H1 (cell line): ENCODE data around the gene TSPAN9. TPM values are rescaled to one million over a fixed set of nuclear protein-coding genes. Genes with fewer than 3 reads are reported as not detected.

ENCODE experiments used
- CTCF ChIA-PET: fragments of 300-600 bp; sonication (Branson Sonifier 250); formaldehyde crosslinking; loops from one replicate; lab custom pipeline; 2021; ENCODE audit not compliant: partially characterized antibody; lab: Charles Lee
- POLR2A ChIA-PET: fragments of 300-600 bp; sonication (Branson Sonifier 250); formaldehyde crosslinking; loops from one replicate; lab custom pipeline; 2021; ENCODE audit warnings: inconsistent platforms; ENCODE audit not compliant: partially characterized antibody; lab: Charles Lee
- DNase-seq, 2 experiments: peaks; one replicate each; pipeline versions ENCODE4 v3.0.0 to v3.0.0-alpha.2; 2010 to 2022; ENCODE audit warnings: low spot score in 2 of 2, low read depth in 1 of 2, mixed read lengths in 1 of 2
- FAIRE-seq: peaks from 2 replicates; lab custom pipeline; 2011; peaks lifted over from hg19 to GRCh38; lab: Jason Lieb, UNC
- H2AFZ ChIP-seq: 2 replicates; pipeline ENCODE4 v1.8.1; 2012; ENCODE audit warnings: low read length, inconsistent platforms
- H2AK5ac ChIP-seq: 2 replicates; pipeline ENCODE4 v1.6.1; 2013; ENCODE audit warnings: low read depth, low read length
- H2BK120ac ChIP-seq: replicated peaks from 2 replicates; pipeline ENCODE3; 2013; ENCODE audit warnings: low read depth, low read length, inconsistent platforms
- H2BK12ac ChIP-seq: 2 replicates; pipeline ENCODE4 v1.6.1; 2013; ENCODE audit warnings: low read depth, low read length
- H2BK15ac ChIP-seq: 2 replicates; pipeline ENCODE4 v1.6.1; 2013; ENCODE audit warnings: low read length
- H2BK20ac ChIP-seq: 2 replicates; pipeline ENCODE4 v1.6.1; 2013; ENCODE audit warnings: low read length
- H2BK5ac ChIP-seq: 2 replicates; pipeline ENCODE4 v1.6.1; 2013; ENCODE audit warnings: low read depth, low read length
- H3K14ac ChIP-seq: 2 replicates; pipeline ENCODE4 v1.6.1; 2013; ENCODE audit warnings: inconsistent platforms; ENCODE audit not compliant: insufficient read length
- H3K18ac ChIP-seq: 2 replicates; pipeline ENCODE4 v1.6.1; 2013; ENCODE audit warnings: low read length; ENCODE audit errors: extremely low read depth
- H3K23ac ChIP-seq: 2 replicates; pipeline ENCODE4 v1.6.1; 2013; ENCODE audit warnings: inconsistent platforms; ENCODE audit not compliant: insufficient read length
- H3K23me2 ChIP-seq: 2 replicates; pipeline ENCODE4 v1.6.1; 2013; ENCODE audit warnings: low read depth, low read length
- H3K27ac ChIP-seq: 2 replicates; pipeline ENCODE4 v1.6.1; 2011; ENCODE audit warnings: low read depth, low read length, inconsistent platforms
- H3K27me3 ChIP-seq, 4 experiments: replicated peaks in 1 of 4; 1 replicate in 1 of 4; 2 replicates in 3 of 4; pipeline versions ENCODE4 v1.6.1 to v1.8.1; 2011 to 2013; ENCODE audit warnings: low read length in 3 of 4, mild to moderate bottlenecking in 3 of 4, inconsistent platforms in 2 of 4, mixed read lengths in 2 of 4, moderate library complexity in 1 of 4; ENCODE audit not compliant: control insufficient read depth in 3 of 4, insufficient read depth in 3 of 4; ENCODE audit errors: extremely low read depth in 1 of 4
- H3K36me3 ChIP-seq, 4 experiments: 2 replicates each; pipeline versions ENCODE4 v1.6.1 to v1.8.1; 2011 to 2013; ENCODE audit warnings: mild to moderate bottlenecking in 4 of 4, low read length in 3 of 4, moderate library complexity in 2 of 4, control low read depth in 1 of 4, inconsistent platforms in 1 of 4; ENCODE audit not compliant: insufficient read depth in 4 of 4, control insufficient read depth in 2 of 4
- H3K4ac ChIP-seq: replicated peaks from 2 replicates; pipeline ENCODE3; 2013; ENCODE audit warnings: low read length, low read depth, mixed read lengths, inconsistent platforms; ENCODE audit not compliant: insufficient read length
- H3K4me1 ChIP-seq, 4 experiments: replicated peaks in 1 of 4; 1 replicate in 1 of 4; 2 replicates in 3 of 4; pipeline versions ENCODE4 v1.6.1 to v1.8.1; 2011 to 2013; ENCODE audit warnings: low read length in 3 of 4, inconsistent platforms in 2 of 4, mixed read lengths in 1 of 4; ENCODE audit not compliant: insufficient read depth in 4 of 4, control insufficient read depth in 3 of 4
- H3K4me2 ChIP-seq, 2 experiments: 2 replicates each; pipeline versions ENCODE4 v1.6.1 to v1.8.1; 2011 to 2013; ENCODE audit warnings: low read depth in 2 of 2, low read length in 2 of 2, control low read depth in 1 of 2, inconsistent platforms in 1 of 2, mild to moderate bottlenecking in 1 of 2; ENCODE audit not compliant: insufficient read depth in 1 of 2
- H3K4me3 ChIP-seq, 4 experiments: fragments of 200-600, 300-600 bp in 1 of 4; sonication (generic), shearing (Covaris generic), sonication (Bioruptor Twin) in 1 of 4; 2 replicates each; pipeline versions ENCODE4 v1.5.1 to v1.8.1; 2011 to 2016; ENCODE audit warnings: low read length in 4 of 4, low read depth in 3 of 4, control low read depth in 2 of 4, inconsistent platforms in 2 of 4, mild to moderate bottlenecking in 2 of 4, mixed read lengths in 1 of 4, moderate library complexity in 1 of 4; ENCODE audit not compliant: insufficient read depth in 2 of 4; ENCODE audit errors: extremely low read depth in 1 of 4
- H3K56ac ChIP-seq: replicated peaks from 2 replicates; pipeline ENCODE3; 2013; ENCODE audit warnings: low read depth, mild to moderate bottlenecking, mixed read lengths, low read length, inconsistent platforms; ENCODE audit not compliant: insufficient read length
- H3K79me1 ChIP-seq: 2 replicates; pipeline ENCODE4 v1.6.1; 2013; ENCODE audit warnings: low read depth, low read length, control low read depth
- H3K79me2 ChIP-seq, 2 experiments: 2 replicates each; pipeline versions ENCODE4 v1.6.1 to v1.8.1; 2012 to 2013; ENCODE audit warnings: low read length in 2 of 2, mild to moderate bottlenecking in 2 of 2, inconsistent platforms in 1 of 2; ENCODE audit not compliant: insufficient read depth in 2 of 2, control insufficient read depth in 1 of 2
- H3K9ac ChIP-seq, 4 experiments: replicated peaks in 1 of 4; 1 replicate in 1 of 4; 2 replicates in 3 of 4; pipeline versions ENCODE4 v1.6.1 to v1.8.1; 2011 to 2013; ENCODE audit warnings: low read depth in 3 of 4, low read length in 3 of 4, control low read depth in 2 of 4, mild to moderate bottlenecking in 2 of 4, moderate library complexity in 2 of 4, inconsistent platforms in 1 of 4; ENCODE audit errors: extremely low read depth in 1 of 4
- H3K9me3 ChIP-seq, 2 experiments: 2 replicates each; pipeline versions ENCODE4 v1.6.1 to v1.8.1; 2012 to 2013; ENCODE audit warnings: mild to moderate bottlenecking in 2 of 2, moderate library complexity in 2 of 2, control low read depth in 1 of 2, inconsistent platforms in 1 of 2, low read depth in 1 of 2, low read length in 1 of 2, mixed read lengths in 1 of 2; ENCODE audit not compliant: insufficient read depth in 2 of 2
- H4K20me1 ChIP-seq, 2 experiments: replicated peaks in 1 of 2; 2 replicates each; pipeline versions ENCODE3 to v1.8.1; 2011 to 2013; ENCODE audit warnings: inconsistent platforms in 2 of 2, low read length in 2 of 2, mild to moderate bottlenecking in 1 of 2; ENCODE audit not compliant: insufficient read depth in 2 of 2, control insufficient read depth in 1 of 2
- H4K5ac ChIP-seq: 2 replicates; pipeline ENCODE4 v1.6.1; 2013; ENCODE audit warnings: low read length, low read depth, mixed read lengths, inconsistent platforms; ENCODE audit not compliant: insufficient read length
- H4K8ac ChIP-seq: 2 replicates; pipeline ENCODE4 v1.8.0; 2013; ENCODE audit warnings: mild to moderate bottlenecking, moderate library complexity, low read length, inconsistent platforms; ENCODE audit not compliant: insufficient read depth; ENCODE audit errors: extremely low read depth
- H4K91ac ChIP-seq: replicated peaks from 2 replicates; pipeline ENCODE3; 2013; ENCODE audit warnings: low read length, mixed read lengths, inconsistent platforms; ENCODE audit not compliant: insufficient read length
- ASH2L ChIP-seq: fragments of 200-600, 300-600 bp; sonication (generic); IDR thresholded peaks from one replicate; pipeline ENCODE4 v1.7.1; 2017; ENCODE audit warnings: low read length
- BCL11A ChIP-seq, 2 experiments: IDR thresholded peaks; one replicate each; pipeline ENCODE4 v1.6.1; 2011; ENCODE audit warnings: low read depth in 2 of 2, low read length in 2 of 2, mild to moderate bottlenecking in 2 of 2
- EGR1 ChIP-seq: IDR thresholded peaks from 2 replicates; pipeline ENCODE4 v1.6.1; 2011; ENCODE audit warnings: low read depth, low read length, borderline replicate concordance
- JUN ChIP-seq: IDR thresholded peaks from 2 replicates; pipeline ENCODE4 v1.6.1; 2011; ENCODE audit warnings: low read depth, mild to moderate bottlenecking, improper control_type of control experiment, low read length
- MAFK ChIP-seq: IDR thresholded peaks from 2 replicates; pipeline ENCODE4 v1.6.1; 2012; ENCODE audit warnings: low read depth, mild to moderate bottlenecking, improper control_type of control experiment, low read length
- RAD21 ChIP-seq, 2 experiments: IDR thresholded peaks in 1 of 2; conservative IDR thresholded peaks in 1 of 2; 2 replicates each; pipeline ENCODE4 v1.6.1; 2011; ENCODE audit warnings: low read depth in 2 of 2, low read length in 2 of 2, improper control_type of control experiment in 1 of 2, inconsistent platforms in 1 of 2, mild to moderate bottlenecking in 1 of 2, moderate library complexity in 1 of 2
- SAP30 ChIP-seq: fragments of 300-600 bp; sonication (generic); IDR thresholded peaks from 2 replicates; pipeline ENCODE4 v1.7.1; 2012; ENCODE audit warnings: low read length, moderate library complexity, mild to moderate bottlenecking, inconsistent platforms; ENCODE audit not compliant: insufficient read depth, insufficient replicate concordance
- WGBS, 2 experiments: shearing (Covaris generic) in 1 of 2; methylation state at CpG; one replicate each; pipeline versions ENCODE4 v1.1.6 to v1.1.7; 2013 to 2015; ENCODE audit warnings: low lambda C conversion rate in 2 of 2, mixed read lengths in 2 of 2, inconsistent platforms in 1 of 2, low coverage in 1 of 2, missing lambda C conversion rate in 1 of 2; ENCODE audit not compliant: insufficient replicate concordance in 2 of 2, insufficient coverage in 1 of 2, insufficient read length in 1 of 2; ENCODE audit errors: extremely low coverage in 1 of 2, missing lambda C conversion rate in 1 of 2; 5-methylcytosine and 5-hydroxymethylcytosine counted together
- polyA plus RNA-seq, 7 experiments: library from polyadenylated mRNA; depleted of rRNA in 3 of 7; stranded (reverse) in 5 of 7; unstranded in 2 of 7; fragments of >200 nt in 5 of 7; fragments of 200-250 nt in 2 of 7; gene quantifications; 1 replicate in 5 of 7; 2 replicates in 1 of 7; 4 replicates in 1 of 7; pipeline versions ENCODE4 v1.2.1 to v1.2.3, GENCODE V29; 2011 to 2013; ENCODE audit warnings: missing spikeins in 2 of 7, mixed read lengths in 2 of 7
- total RNA-seq: library from RNA; stranded (reverse); fragmentation: NEBNext Ultra II Directional; extraction: Animal tissue kit (Norgen Biotek cat#: 25700); gene quantifications from 2 replicates; pipeline ENCODE4 v1.2.1, GENCODE V29; 2021
- TF ChIP-seq, protein P1 (sequence below): IDR thresholded peaks from 2 replicates; pipeline ENCODE4 v1.6.1; 2011; ENCODE audit warnings: low read length, improper control_type of control experiment

Gene TSPAN9
- total and polyA plus RNA-seq, 2 of the 8 experiments (the other 6 are each of a cell fraction or from before 2014, with no cell fraction given), result 11.5 to 29.1 TPM

DNA sequence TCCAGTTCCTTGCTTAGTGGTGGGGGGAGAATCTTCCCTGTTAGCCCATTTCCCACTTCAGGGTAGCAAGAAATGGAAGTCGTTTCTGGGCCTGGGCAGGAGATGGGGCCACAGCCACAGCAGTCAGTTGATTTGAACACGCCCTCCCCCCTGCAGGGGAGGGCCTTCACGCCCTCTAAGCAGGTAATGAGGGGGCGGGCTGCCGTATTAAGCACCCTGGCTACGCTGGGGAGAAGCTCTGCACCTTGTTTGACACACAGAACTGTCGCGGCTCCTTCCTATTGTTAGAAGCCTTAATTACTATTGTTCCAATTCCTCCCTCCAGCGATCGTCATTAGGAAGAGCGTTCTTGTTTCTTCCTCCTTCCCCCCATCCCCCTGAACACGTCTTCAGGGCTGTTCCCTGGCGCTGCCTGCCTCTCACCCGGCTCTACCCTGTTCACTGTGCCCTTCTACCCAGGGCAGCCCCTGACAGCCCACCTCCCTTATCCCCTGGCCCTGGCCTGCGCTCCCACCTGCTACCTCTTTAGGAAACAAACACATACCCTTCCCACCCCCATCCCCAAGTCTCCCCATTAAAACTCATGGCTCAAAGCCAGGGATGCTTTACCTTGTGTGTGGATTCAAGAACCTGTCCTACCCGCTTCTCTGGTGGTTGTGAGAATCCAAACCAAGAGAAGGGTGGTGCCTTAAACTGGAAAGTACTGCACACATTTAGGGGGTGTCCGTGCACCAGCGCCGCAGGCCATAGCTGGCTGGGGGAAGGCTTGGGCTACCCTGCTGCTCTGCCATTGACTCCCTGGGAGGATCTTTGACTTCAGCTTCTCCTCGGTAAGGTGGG, 137.6 kb downstream of the TSPAN9 start:
- no peaks in the 10 kb centered on the region for H4K20me1 ChIP-seq
- no peaks in the 10 kb centered on the region for H3K79me2 ChIP-seq
- no peak overlapping the region for H2BK20ac ChIP-seq
- 0 out of 2 replicates have a peak overlapping the region, but pooled peaks have one; percentile 77 for H2AK5ac ChIP-seq
- peak overlapping the region in 2 of 4 experiments; percentile 2 to 5; a peak in 3 of 8 replicates for H3K4me3 ChIP-seq
- H4K91ac ChIP-seq, result no peak overlapping the region
- H3K23me2 ChIP-seq, result no peaks in the 10 kb centered on the region
- no peak overlapping the region for H2BK120ac ChIP-seq
- no peak overlapping the region for H2AFZ ChIP-seq
- H3K9ac ChIP-seq, result no peak overlapping the region; a peak in 2 of 7 replicates
- H3K23ac ChIP-seq, result no peak overlapping the region
- no peak overlapping the region for H3K56ac ChIP-seq
- H2BK5ac ChIP-seq, result peak overlapping the region; percentile 56; the same call in 1 of the 2 replicates
- H2BK15ac ChIP-seq, result peak overlapping the region; percentile 81
- 48% methylated on average over 19 of the region's 20 CpGs; no CpG with 5 or more reads in 1 of the 2 experiments for WGBS, 2 experiments
- H3K36me3 ChIP-seq, result no peaks in the 10 kb centered on the region
- H3K14ac ChIP-seq, result no peak overlapping the region
- no peaks in the 10 kb centered on the region for H3K79me1 ChIP-seq
- peaks cover 3 to 22% (median 12%) of the 10 kb centered on the region in 4 experiments for H3K4me1 ChIP-seq
- H4K5ac ChIP-seq, result no peak overlapping the region
- DNase-seq, result no peak
- peak; percentile 76 for FAIRE-seq
- H3K18ac ChIP-seq, result peak overlapping the region; percentile 36; the same call in 1 of the 2 replicates
- no peak overlapping the region for H3K27ac ChIP-seq
- no peak overlapping the region for H2BK12ac ChIP-seq
- H3K4ac ChIP-seq, result no peak overlapping the region
- H3K27me3 ChIP-seq, result no peaks in the 10 kb centered on the region
- no peaks in the 10 kb centered on the region for H3K9me3 ChIP-seq
- ChIA-PET POLR2A (interaction anchor here (0.9 kb wide), 1 partner anchor 10 kb away, joined by 3 read pairs; no protein-coding TSS in a partner anchor), CTCF (interaction anchor here (0.6 to 24.7 kb wide), 24 partner anchors 8 to 1031 kb away, joined by 3 to 448 read pairs (median 4); no protein-coding TSS in a partner anchor)
- peak overlapping the region; percentile 31 to 46 for H3K4me2 ChIP-seq
- H4K8ac ChIP-seq, result no peak overlapping the region
- TF ChIP-seq EGR1 (peak; percentile 73; the same call in 1 of the 2 replicates), MAFK (no peak), JUN (no peak), ASH2L (peak; percentile 38), RAD21 (IDR thresholded peaks at IDR 0.05 in 1 of 2, conservative IDR thresholded peaks at IDR 0.05 in 1 of 2; ENCODE audit: low read depth in 2 of 2, low read length in 2 of 2) (peak; percentile 53 to 57), SAP30 (no peak), BCL11A (IDR thresholded peaks at IDR 0.05; ENCODE audit: low read depth in 2 of 2, low read length in 2 of 2) (no peak)
- TF ChIP-seq, protein P1, sequence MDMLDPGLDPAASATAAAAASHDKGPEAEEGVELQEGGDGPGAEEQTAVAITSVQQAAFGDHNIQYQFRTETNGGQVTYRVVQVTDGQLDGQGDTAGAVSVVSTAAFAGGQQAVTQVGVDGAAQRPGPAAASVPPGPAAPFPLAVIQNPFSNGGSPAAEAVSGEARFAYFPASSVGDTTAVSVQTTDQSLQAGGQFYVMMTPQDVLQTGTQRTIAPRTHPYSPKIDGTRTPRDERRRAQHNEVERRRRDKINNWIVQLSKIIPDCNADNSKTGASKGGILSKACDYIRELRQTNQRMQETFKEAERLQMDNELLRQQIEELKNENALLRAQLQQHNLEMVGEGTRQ, result no peak
